GM18502 (cell line): ENCODE data around the gene BCL2L2.

Experiments
- ATAC-seq: cut with Tn5 transposase; IDR thresholded peaks from one replicate; pipeline ENCODE4 v1.9.1; 2021; ENCODE audit warnings: mild to moderate bottlenecking; ENCODE audit not compliant: unreplicated experiment, poor library complexity

The BCL2L2 gene

GRCh38 chr14:23299211-23299957 lies 7.2 kb upstream of the BCL2L2 start:
- no peak for ATAC-seq

- ATAC-seq: no peak
These were observed 6.5 kb upstream of the BCL2L2 start for GRCh38 chr14:23299986-23300686.

DNA sequence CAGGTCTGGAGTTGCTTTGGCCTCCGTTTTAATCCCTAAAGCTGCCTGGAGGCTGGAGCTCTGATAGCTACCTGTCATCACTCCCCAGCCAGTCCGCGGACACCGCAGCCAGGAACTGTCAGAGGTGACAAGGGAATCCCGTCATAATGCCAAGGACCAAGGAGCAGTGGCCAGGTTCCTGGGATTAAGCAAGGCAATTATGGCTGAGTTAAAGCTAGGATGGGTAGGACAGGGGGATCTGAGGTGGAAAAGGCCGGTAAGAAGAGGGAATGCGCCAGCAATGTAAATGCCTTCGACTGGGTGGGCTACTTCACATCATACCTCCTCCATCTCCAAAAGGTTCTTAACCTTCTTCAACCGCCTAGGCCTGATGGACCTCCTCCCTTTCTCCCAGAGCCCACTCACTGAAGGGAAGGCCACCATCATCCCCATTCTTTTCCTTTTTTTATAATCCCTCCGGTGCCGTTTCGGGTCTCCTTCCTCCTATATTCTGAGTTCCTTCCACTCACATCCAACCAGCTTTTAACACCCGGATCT lies 5.9 kb upstream of the BCL2L2 start:
- no peak for ATAC-seq

- peak; percentile 77 for ATAC-seq
These were observed 5.2 kb upstream of the BCL2L2 start for GRCh38 chr14:23301288-23301968.

DNA sequence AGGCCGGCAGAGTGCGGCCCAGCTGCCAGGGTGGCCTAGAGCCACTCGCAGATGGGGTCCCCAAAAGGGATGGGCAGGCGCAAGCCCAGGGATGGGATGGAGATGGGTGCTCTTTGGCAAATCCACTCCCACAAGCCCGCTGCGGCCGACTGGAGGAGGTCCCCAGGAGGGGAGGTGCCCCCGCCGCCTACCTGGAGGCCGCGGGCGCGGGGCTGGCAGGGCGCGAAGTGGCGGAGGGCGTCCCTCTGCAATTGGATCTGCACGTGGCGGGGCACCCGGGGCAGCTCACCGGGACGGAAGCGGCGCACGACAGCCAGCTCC lies 4.7 kb upstream of the BCL2L2 start:
- ATAC-seq: peak; percentile 15

DNA sequence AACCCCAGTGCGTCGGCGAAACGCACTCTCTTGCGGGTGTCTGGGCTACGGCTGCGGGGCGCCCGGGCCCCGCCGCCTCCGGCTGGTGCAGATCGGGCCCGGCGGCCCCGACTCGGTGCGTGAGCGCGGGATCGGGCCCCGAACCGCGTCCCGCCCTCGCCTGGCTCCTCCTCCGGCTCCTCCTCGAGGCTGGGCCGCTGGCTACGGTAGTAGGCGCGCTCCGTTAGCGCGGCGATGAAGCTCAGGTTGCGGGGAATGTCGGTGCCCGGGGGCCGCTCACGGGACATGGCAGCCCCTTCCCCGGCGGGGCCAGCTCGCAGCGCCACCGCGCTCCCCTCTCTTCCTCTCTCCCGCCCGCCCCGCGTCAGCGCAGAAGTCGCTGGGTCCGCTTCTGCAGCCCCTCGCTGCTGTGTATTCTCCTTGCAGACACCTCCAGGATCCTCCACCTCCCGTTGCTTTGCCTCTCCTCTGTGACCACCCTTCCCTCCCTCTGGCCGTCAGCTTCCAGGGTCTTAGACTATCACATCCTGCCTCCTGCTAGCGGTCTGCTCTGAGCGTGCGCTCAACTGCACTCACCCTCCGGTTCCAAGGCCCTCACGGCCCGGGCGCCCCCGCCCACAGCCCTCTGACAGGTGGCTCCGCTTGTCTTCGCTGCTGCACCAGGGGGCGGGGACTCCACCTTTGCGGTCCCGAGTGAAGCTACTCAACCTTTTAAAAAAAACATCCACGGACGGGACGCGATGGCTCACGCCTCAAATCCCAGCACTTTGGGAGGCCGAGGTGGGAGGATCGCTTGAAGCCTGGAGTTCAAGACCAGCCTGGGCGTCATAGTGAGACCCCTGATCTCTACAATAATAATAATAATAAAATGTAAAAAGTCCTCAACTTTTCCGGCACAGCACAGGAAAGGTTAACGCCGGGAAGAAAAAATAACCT lies 4.1 kb upstream of the BCL2L2 start, which contains the start of gene PPP1R3E:
PPP1R3E (minus strand) TSS at position 570 of the 936 bp plus-strand sequence; CDS start at position 287, 283 bp downstream.
- peak; percentile 45 for ATAC-seq

DNA sequence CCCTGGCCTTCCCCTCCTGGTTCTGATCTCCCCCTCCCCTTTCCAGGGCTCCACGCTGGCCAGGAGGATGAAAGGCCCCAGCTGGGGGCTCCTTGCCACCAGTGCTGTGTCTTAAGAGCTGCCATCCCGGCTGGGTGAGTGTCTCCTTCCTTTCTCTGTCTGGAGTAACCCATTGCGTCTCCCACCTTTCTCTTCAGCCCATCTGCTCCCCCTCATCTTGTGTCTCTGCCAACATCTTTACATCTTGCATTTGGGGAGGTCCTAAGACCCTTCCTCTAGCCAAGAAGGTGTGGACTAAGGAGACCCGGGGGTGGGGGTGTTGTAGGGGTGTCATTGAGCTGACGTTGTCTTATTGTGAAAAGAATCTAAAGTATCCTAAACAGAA lies 505 bp downstream of the BCL2L2 start:
- ATAC-seq: no peak

DNA sequence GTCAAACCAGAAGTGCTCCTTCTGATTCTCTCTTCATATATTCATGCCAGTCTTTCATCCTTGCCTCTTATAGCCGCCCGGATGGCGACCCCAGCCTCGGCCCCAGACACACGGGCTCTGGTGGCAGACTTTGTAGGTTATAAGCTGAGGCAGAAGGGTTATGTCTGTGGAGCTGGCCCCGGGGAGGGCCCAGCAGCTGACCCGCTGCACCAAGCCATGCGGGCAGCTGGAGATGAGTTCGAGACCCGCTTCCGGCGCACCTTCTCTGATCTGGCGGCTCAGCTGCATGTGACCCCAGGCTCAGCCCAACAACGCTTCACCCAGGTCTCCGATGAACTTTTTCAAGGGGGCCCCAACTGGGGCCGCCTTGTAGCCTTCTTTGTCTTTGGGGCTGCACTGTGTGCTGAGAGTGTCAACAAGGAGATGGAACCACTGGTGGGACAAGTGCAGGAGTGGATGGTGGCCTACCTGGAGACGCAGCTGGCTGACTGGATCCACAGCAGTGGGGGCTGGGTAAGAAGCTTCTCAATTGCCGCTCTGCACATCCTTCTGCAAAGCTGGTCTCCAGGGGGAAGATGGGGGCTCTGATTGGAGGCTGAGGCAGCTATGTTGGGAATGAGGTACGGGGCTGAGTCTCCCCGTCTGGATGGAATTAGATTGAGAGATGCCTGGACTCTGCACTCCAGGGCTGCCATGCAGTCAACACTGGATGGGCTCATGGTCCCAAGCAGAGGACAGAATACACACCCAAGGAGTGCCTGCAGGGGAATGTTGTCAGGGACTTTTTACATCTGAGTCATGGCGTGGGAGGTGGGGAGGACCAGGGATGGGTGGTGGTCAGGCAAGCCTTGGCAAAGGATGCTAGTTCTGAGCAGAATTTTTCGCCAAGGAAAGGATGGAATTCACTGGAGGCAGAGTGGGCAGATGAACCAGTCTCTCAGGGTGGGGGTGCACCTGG lies 1.3 kb downstream of the BCL2L2 start:
- no peak for ATAC-seq

- no peak for ATAC-seq
These were observed 2.2 kb downstream of the BCL2L2 start for GRCh38 chr14:23308721-23309445.

- no peak for ATAC-seq
These were observed 3.9 kb downstream of the BCL2L2 start for GRCh38 chr14:23310546-23310945.

DNA sequence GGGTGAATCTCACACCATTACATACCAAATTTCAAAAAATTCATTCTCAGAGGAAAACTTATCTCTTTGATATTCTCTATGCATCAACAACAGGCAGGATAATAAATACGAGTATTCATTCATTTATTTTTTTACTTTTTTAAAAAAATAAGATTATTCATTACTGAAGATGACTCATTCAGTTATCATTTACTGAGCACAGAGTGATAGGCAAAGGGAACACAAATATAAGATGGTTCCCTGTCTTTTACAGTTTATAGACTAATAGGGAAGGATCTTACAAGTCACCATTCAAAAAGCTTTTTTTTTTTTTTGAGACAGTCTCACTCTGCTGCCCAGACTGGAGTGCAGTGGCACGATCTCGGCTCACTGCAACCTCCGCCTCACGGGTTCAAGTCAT lies 9.7 kb downstream of the BCL2L2 start:
- no peak for ATAC-seq

GRCh38 chr14:23319746-23320583 lies 13.3 kb downstream of the BCL2L2 start:
- no peak for ATAC-seq

DNA sequence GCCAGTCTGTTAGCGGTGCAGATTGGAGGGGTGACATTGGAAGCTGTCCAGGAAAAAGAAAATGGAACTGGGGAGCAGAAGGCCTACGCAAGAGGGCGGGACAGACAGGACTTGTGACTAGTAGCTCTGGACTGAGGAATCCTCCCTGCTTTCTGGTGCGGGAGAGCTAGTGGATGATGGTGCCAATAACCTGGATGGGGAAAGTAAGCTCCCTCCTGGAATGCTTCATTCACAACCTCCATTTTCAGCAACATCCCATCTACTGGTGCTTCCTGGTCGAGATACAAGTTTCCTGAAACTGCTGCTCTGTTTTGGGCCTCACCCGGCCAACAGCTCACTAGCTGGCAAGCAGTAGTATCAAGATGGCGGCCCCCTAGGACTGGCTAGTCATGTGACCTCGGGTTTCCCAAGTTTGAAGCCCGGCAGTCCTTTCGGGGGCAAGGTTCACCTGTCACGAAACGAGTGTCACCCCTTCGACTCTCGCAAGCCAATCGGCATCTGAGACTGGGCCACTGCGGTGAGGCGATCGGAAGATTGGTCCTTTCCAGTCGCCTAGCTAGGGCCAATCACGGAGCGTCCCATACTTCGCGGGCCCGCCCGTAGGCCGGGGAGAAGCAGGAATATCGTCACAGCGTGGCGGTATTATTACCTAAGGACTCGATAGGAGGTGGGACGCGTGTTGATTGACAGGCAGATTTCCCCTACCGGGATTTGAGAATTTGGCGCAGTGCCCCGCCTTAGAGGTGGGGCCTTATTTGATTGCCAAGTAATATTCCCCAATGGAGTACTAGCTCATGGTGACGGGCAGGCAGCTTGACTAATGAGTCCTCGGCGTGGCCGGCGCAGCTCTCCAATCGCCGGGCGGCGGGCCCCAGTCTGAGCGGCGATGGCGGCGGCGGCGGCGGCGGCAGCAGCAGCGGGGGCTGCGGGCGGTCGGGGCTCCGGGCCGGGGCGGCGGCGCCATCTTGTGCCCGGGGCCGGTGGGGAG lies 14.2 kb downstream of the BCL2L2 start, which contains the start of gene PABPN1:
PABPN1 (plus strand) TSS at position 874 of the 988 bp plus-strand sequence; CDS start at position 887, 13 bp downstream.
- peak; percentile 91 for ATAC-seq

DNA sequence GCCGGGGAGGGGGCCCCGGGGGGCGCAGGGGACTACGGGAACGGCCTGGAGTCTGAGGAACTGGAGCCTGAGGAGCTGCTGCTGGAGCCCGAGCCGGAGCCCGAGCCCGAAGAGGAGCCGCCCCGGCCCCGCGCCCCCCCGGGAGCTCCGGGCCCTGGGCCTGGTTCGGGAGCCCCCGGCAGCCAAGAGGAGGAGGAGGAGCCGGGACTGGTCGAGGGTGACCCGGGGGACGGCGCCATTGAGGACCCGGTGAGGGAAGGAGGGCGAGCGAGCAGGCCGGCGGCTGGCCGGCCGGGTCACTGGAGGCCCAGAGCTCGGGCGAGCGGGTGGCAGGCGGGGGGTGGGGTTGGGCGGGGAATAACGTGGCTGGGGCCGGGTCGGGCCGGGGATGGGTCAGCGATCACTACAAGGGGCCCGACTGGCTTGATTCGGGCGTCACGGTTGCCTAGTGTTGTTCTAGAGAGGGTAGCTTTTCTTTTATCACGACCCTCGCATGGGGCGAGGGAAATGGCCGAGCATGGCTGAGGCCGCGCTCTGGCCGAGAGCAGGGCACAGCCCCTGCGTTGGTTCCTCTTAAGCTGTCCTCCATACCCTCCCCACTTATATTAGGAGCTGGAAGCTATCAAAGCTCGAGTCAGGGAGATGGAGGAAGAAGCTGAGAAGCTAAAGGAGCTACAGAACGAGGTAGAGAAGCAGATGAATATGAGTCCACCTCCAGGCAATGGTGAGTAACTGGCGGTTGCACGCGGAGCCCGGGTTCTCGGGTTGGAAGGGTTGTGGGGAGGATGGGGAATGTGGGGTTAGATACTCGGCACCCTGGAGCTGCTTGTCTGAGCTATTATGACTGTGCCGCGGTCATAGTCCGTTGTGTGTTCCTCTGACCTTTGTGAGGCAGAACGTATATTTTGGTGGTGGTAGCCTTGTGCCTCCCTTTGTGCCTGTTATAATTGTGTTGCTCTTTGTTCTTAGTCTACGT lies 15.2 kb downstream of the BCL2L2 start:
- ATAC-seq: peak; percentile 8
